ENCODE results near the gene RPS6KB2.

The RPS6KB2 gene

DNA sequence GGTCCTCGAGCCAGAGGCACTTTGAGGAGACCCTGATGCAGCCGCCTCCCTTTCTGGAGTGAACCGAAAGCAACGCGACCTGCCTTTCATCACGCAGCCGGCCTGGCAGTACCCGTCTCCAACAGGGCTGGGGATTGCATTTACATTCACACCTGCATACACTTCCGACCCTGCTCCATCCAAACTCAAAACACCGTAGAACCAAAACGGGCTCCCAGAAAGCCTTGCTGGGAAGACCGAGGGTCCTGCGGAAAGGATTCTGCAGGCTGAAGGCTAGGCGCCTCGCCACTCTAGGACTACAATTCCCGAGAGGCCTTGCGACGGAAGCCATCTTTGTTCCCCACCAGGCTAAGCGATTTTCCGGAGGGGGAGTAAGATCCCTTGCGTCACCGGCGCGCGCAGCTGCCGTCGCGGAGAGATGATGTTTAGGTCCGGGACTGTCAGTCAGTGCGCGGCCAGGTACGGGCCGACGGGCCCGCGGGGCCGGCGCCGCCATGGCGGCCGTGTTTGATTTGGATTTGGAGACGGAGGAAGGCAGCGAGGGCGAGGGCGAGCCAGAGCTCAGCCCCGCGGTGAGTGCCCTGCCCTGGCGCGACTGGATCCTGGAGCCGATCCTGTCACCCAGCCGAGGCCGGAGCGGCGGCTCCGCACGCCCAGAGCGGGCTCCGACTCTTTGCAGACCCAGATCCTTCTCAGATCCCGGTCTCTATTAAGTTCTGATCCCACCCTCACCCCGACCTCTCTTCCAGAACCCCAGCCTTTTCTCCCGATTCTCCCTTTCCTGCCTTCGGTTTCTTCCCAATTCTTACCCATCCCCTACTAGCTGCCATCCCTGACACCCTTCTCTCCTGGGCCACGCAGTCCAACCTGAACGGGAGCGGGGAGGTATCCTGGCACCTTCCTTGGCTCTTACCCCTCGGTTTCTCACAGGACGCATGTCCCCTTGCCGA, at the start of gene RPS6KB2:
Gene RPS6KB2 (plus strand): TSS at position 443 of the 950 bp plus-strand sequence. CDS start 52 bp downstream, at position 495.
- DNase-seq (ENCODE audit: low spot score), result peak; percentile 99

DNA sequence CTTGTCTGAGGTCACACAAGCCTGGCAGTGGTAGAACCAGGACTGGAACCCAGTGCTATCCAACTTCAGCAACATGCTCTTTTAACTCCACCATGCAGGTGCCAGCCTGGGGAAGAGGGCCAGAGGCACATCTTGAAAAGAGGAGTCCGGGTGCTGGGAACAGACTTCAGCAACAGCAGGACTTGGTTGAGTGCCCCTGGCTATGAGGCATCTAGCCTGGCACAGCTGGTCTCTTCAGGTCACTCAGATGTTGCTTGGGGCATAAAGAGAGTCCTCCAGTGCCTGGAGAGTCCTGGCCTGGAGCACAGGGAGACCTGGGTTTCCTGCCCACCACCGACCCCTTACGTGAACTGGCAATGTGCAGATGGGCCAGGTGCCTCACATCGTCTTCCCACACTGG, 49.8 kb upstream of the RPS6KB2 start:
- H3K4me3 ChIP-seq, result no peak overlapping the region
- TF ChIP-seq, protein P1, sequence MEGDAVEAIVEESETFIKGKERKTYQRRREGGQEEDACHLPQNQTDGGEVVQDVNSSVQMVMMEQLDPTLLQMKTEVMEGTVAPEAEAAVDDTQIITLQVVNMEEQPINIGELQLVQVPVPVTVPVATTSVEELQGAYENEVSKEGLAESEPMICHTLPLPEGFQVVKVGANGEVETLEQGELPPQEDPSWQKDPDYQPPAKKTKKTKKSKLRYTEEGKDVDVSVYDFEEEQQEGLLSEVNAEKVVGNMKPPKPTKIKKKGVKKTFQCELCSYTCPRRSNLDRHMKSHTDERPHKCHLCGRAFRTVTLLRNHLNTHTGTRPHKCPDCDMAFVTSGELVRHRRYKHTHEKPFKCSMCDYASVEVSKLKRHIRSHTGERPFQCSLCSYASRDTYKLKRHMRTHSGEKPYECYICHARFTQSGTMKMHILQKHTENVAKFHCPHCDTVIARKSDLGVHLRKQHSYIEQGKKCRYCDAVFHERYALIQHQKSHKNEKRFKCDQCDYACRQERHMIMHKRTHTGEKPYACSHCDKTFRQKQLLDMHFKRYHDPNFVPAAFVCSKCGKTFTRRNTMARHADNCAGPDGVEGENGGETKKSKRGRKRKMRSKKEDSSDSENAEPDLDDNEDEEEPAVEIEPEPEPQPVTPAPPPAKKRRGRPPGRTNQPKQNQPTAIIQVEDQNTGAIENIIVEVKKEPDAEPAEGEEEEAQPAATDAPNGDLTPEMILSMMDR (IDR thresholded peaks at IDR 0.05), result no peak
- no peak overlapping the region for H3K27ac ChIP-seq
- DNase-seq (ENCODE audit: low spot score), result no peak

More for the DNA sequence above, at the start of gene RPS6KB2:
- Histone ChIP-seq H3K27ac (peak within 1 kb of the TSS; percentile 80 to 89), H3K4me3 (peak within 1 kb of the TSS; percentile 74)
- TF ChIP-seq, protein P1 (IDR thresholded peaks at IDR 0.05), result no peak

DNA sequence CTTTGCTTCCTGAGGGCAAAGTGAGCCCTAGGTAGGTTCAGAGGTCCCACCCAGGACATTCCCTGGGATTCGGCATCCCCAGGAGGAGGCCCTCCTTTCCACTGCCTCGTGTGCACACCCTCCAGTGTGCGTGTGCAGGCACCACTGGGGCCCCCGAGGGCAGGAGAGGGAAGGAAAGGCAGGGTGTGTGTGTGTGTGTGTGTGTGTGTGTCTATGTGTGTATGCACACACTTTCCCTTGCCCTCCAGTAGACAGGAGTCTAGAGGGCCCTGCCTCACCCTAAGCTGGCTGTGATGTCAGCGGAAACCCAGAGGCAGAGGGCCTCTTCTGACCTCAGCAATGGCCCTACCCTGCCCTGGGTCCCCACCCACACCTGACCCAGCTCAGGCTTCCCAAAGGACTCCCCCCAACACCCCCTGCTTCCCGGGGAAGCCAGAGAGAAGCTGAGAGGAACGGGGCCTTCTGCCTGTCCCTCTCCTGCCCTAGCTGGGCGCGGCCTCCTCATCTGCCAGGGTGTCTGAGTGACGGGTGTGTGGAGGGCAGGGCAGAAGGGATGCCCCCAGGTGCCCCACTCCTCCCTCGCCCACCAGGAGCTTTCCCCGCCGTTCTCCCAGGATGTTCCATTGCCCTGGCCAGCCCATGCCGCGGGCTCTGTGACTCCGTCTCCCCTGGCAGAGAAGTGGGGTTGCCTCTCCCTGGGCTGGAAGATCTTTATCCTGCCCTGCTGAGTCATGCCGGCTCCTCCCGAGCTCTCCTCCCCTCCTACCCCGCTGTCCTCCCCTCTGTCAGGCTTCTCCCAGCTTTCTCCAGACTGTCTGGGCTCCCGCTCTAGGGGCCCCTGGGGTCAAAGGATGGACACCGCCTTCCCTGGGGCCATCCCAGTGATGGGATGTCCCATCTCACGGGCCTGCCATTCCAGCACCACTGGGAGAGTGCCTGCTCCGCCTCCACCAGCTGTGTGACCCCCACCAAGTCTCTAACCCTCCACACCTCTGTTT, 48.9 kb upstream of the RPS6KB2 start:
- Histone ChIP-seq H3K4me3 (no peak overlapping the region), H3K27ac (no peak overlapping the region)
- DNase-seq (ENCODE audit: low spot score), result no peak
- TF ChIP-seq, protein P1 (IDR thresholded peaks at IDR 0.05), result no peak

DNA sequence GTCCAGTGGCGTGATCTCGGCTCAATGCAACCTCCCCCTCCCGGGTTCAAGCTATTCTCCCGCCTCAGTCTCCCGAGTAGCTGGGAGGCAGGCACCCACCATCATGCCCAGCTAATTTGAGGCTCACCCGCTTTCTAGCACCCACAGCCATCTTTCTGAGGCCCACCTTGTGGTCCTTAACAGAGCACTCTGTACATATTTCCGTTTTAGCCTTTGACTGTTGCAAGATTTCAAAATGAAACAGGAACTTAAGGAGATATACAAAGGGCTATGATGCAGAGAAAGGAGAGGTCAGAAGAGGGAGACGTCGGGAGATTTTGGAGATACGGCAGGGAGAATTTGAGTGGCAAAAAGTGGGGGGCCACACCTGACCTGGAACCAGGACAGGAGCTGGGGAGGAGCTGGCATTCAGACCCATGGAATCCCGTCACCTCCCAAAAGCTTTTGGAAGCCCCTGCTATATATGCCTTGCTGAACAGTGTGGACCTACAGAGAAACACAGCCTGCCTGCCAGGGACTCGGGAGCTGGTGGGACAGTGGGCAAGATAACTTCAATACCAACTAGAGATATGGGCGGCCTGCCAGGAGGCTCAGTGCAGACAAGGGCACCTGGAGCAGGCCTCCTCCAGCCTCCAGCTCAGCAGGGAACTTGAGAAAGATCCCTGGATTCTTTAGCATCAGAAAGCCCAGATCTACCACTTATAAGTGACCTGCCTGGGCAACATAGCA, 46.9 kb upstream of the RPS6KB2 start:
- H3K4me3 ChIP-seq, result no peak overlapping the region
- no peak for DNase-seq (ENCODE audit: low spot score)
- peak overlapping the region in 1 of 2 donors; percentile 56 for H3K27ac ChIP-seq
- TF ChIP-seq, protein P1 (IDR thresholded peaks at IDR 0.05), result no peak

DNA sequence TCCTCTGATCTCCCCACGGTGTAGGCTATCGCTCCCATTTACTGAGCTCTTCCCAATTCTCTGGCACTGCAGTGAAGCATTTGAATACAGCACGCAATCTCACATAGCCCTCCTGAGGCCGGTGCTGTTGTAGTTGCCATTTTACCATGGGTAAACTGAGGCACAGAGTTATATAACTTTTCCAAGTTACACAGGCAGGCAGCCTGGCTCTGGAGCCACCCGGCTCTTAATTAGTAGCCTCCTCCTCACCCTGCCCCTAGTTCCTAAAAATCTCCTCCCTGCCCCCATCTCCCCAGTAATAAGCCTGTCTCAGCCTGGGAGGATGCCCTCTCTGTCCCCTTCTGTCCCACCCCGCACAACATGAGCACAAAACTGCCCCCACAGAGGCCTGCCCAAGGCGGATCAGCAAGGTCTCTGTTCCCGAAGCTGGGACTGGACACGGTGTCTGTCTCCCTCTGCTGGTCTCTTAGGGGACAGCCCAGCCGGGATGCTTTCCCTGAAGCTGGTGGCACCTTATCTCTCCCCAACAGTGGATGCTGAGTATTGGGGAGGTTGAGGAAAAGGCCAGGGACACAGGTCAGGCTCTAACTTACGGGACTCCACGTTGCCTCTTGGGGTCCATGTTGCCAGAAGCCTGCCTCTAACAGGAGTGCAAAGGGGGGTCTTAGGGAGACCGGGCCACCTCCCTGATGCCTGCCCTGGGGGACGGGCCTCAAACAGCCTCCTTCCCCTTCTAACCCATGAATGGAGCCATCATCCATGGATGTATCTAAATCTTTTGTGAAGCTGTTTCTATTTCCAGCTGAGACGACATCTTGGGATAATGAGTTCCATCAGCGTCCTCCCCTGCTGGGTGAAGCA, 45.8 kb upstream of the RPS6KB2 start:
- DNase-seq (ENCODE audit: low spot score), result no peak
- Histone ChIP-seq H3K4me3 (no peak overlapping the region), H3K27ac (no peak overlapping the region)
- TF ChIP-seq, protein P1 (IDR thresholded peaks at IDR 0.05), result peak; percentile 98

Measured in coronary artery (tissue), 2 donors.